NCI-H345 treated with DMSO at 0.1 percent for 48 hours (cell line): ENCODE measurements around the gene KRTAP5-1.
"Not testable (repeated sequence)": the region's sequence is repeated elsewhere in the genome, so short reads cannot be mapped to it uniquely, and the experiment has no call there.

Experiments
- DNase-seq: peaks from one replicate; lab custom pipeline; 2025; ENCODE audit not compliant: unreplicated experiment; lab: John Stamatoyannopoulos, UW

Gene KRTAP5-1

DNA sequence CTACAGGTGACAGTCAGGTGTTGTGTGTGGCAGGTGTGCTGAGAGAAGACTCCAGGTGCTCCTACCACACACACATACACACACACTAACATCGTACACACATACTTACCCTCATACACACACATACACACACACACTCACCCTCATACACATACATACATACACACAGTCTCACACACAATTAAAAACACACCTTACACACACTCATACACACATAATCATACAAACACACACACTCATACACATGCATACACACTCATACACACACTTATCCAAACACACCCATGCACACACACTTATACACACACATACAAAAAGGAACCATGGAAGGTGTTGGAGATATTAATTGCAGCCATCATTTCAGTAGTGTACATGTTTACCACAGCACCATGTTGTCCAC lies 18.5 kb upstream of the KRTAP5-1 start:
- DNase-seq: no peak

DNA sequence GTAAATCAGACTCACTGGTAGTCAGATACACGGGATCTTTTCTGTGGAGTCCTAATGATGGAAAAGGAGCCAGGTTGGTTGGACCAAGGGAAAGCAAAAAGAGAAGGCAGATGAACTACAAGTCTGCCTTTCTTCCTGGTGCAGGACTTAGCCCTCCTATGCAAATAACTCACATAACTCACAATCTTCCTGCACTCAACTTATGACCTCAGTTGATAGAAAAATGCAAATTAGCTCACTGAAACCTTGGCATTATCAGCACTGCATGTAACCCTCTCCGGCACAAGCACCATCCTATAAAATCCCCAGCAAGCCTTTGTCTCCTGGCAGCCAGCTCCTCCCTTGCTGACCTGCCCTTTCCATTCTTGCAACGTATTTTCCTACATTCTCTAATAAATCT lies 16.6 kb upstream of the KRTAP5-1 start:
- not testable (repeated sequence) for DNase-seq

DNA sequence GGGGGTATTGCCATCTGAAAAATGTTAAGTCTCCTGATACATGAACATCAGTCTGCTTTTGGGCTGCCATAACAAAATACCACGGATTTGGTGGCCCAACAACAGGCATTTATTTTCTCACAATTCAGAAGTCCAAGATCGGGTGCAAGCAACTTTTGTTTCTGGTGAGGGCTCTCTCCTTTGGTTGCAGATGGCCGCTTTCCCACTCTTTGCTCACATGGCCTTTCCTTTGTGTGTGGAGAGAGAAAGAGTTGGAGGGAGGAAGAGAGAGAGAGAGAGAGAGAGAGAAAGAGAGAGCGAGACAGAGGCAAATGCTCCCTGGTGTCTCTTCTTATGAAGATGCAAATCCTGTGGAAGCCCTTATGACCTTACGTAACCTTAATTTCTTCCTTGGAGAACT lies 15.5 kb upstream of the KRTAP5-1 start:
- no peak for DNase-seq

DNA sequence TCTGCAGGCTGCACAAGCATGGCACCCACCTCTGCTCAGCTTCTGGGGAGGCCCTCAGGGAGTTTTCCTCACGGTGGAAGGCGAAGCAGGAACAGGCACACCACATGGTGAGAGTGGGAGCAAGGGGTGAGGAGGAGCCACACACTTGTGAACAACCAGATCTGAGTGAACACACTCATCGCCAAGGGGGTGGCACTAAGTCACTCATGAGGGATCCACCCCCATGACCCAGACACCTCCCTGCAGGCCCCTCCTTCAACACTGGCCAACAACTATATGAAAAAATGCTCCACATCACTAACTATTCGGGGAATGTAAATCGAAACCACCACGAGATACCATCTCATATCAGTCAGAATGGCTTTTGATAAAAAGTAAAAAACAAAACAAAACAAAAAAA lies 13.7 kb upstream of the KRTAP5-1 start:
- no peak for DNase-seq

DNA sequence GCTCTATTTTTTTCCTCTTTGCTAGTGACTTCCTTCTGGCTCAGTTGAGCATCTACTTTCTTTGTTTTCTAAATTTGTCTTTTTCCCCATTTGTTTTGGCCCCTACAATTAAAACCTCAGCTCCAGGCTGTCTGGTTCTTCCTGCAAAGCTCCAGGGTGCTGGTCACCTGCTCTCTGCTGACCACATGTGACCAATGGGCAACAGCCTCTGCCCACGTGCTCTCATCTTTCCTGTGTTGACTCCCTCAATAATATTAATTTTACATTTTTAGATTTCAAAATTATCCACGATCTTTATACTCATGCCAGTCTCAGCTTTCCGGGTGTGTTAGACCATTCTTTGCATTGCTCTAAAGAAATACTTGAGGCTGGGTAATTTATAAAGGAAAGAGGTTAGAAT lies 13.3 kb upstream of the KRTAP5-1 start:
- DNase-seq: not testable (repeated sequence)

DNA sequence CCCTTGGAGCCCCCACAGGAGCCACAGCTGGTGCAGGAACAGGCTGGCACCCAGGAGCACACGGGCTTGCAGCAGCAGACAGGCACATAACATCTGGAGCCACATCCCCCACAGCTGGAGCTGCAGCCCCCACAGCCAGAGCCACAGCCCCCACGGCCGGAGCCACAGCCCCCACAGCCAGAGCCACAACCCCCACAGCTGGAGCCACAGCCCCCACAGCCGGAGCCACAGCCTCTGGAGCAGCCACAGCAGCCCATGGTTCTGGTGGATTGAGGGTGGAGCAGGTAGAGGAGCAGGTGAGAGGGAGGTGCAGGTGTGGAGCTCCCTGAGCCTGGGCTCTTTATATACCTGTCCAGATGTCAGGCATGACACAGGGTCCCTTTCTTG lies 12.9 kb upstream of the KRTAP5-1 start, which contains the start of gene KRTAP5-2:
TSS of gene KRTAP5-2 (minus strand) at position 301 of the 387 bp plus-strand sequence. CDS start at position 257, 44 bp downstream.
- no peak for DNase-seq

DNA sequence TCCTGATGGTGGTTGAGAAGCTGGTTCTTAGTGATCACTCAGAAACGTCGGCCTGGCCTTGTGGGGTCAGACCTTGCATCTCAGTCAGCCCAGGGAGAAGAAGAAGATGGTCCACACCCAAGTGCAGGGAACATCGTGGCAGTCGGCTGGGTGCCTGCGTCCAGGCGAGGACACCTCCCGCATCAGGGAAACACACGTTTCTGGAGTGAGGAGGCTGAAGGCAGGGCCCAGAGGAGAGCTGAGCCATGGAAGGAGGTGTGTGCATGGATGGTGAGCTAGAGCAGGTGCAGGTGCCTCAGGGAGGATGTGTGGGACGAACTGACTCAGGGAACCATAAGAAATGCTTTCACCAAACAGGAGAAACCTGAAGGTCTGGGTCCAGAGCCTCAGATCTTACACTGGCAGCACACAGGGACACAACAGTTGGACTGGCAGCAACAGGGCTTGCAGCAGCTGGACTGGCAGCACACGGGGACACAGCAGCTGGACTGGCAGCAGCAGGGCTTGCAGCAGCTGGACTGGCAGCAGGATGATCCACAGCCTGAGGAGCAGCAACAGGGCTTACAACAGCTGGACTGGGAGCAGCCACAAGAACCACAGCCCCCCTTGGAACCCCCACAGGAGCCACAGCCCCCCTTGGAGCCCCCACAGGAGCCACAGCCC lies 12.4 kb upstream of the KRTAP5-1 start:
- no peak for DNase-seq

DNA sequence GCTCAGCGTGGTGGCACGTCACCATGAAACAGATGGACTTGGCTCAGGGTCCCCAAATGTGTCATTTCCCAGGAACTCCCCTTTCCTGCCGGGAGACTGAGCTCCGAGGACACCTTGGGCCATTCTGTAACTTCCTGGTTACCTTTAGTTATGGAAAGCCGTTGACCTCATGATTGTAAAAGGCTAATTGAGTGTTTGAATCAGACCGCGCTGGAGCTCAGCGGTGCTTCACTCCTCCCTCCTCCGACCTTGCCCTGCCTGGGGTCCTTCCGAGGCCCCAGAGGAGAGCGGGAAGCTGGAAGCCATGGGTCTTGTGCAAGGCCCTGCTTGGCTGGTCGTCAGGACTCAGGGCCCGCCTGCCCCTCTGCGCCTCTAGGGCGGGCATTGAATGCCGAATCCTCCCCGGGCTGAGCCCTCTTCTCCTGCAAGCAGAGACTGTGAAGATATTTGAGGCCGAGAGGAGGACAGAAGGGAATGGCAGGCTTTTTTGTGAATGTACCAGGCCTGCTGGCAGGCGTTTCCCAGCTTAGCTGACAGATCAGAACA lies 11.6 kb upstream of the KRTAP5-1 start:
- DNase-seq: not testable (repeated sequence)

DNA sequence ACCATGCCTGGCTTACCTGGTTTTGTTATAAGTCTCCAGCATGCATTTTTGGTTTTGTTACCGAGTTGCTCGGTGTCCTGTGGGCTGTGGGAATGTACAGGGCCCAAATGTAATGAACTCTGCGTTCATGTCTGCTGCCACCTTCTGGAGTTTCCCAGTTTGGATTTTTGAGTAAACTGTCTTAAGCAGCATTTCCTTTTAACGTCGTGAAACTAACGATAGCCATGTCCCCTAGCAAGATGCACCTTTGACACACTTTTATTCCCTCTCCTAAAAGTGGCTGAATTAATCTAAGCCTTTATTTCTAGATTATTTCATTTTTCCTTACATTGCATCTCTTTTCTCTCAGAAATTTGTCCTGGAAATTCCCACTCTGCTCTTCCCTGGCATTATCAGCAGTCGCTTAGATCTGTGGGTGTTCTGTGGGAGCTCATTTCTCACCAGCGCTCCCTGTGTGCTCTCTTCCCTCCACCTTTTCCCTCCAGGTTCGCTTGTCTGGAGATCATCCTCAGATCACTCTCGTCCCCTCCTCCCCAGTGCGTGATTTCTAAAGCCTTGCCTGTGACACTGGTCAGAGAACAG lies 11.0 kb upstream of the KRTAP5-1 start:
- DNase-seq: not testable (repeated sequence)

DNA sequence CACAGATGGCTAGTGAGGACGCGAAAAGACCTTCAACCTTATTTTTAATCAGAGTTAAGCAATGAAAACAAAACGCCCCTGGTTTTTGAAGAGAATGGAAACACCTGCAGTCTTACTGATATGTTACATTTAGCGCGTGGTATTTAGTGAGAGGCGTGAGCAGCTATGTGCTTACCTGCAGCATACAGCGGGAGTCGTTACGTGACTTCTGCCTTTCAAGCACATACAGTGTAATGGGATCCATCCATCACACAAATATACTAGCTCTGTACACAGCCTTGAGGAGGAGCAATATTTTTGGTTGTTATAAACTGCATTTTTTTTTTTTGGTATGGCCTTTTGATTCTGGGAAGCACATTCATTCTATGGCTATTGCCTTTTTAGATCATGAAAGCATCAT lies 7.5 kb upstream of the KRTAP5-1 start:
- DNase-seq: no peak

DNA sequence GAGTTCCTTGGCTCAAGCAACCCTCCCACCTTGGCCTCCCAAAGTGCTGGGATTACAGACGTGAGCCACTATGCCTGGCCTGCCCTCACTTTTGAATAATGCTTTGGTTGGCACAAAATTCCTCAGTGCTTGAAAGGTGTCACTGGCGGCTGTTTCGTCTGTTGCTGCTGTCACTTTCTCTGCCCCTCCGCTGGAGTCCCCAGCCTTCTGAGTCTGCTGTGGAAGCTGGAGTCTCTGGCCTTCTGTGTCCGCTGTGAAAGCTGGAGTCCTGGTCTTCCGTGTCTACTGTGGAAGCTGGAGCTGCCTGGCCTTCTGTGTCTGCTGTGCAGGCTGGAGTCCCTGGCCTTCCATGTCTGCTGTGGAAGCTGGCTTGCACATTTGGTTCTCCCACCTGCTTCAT lies 4.9 kb upstream of the KRTAP5-1 start:
- DNase-seq: no peak

DNA sequence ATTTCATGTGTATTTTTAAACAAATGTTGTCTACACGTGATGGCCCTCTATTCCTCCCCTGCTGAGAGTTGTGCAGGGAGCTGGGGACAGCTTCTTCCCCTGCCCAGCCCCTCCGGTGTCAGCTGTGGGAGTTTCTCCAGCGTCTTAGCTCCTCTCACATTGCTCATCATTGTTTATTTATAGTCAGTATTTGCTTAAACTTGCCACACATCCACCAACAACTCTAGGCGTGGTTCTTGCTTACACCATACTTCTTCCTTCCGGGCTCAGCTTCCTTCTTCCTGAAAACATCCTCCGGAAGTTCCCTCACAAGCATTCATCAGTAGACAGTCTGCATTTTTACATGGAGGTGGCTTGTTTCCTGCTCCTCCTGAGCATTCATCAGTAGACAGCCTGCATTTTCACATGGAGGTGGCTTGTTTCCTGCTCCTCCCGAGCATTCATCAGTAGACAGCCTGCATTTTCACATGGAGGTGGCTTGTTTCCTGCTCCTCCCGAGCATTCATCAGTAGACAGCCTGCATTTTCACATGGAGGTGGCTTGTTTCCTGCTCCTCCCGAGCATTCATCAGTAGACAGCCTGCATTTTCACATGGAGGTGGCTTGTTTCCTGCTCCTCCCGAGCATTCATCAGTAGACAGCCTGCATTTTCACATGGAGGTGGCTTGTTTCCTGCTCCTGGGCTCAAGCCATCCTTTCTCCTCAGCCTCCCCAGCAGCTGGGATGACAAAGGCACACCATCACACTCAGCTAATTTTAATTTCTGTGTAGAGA lies 4.3 kb upstream of the KRTAP5-1 start:
- DNase-seq: not testable (repeated sequence)

DNA sequence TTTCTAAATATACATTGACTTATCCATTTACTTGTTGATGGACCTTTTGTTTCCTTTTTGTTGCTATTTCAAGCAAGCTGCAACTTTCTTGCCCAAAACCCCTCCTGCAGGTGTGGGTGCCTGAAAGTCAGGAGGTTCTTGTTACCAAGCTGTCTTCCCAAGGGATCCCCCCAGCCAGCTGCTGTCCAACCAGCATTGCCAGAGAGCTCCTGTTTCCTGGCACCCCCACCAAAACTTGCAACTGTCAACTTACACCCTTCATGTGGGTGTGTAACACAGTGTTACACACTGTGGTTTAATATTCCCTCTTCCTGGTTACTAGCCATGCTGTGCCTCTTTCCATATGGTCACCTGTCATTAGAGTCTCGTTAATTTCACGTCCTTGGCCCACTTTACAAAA lies 1.6 kb upstream of the KRTAP5-1 start:
- DNase-seq: no peak

DNA sequence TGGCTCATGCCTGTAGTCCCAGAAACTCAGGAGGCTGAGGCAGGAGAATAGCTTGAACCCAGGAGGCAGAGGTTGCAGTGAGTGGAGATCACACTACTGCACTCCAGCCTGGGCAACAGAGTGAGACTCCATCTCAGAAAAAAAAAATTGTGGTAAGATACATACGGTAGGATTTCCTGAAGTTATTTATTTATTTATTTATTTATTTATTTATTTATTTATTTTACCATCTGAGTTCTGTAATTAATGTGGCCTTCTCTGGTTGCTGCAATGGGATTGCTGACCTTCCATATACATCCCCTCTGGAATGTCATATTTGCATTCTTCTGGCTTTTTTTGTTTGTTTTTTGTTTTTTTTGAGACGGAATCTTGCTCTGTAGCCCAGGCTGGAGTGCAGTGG lies 2.2 kb downstream of the KRTAP5-1 start:
- DNase-seq: not testable (repeated sequence)

DNA sequence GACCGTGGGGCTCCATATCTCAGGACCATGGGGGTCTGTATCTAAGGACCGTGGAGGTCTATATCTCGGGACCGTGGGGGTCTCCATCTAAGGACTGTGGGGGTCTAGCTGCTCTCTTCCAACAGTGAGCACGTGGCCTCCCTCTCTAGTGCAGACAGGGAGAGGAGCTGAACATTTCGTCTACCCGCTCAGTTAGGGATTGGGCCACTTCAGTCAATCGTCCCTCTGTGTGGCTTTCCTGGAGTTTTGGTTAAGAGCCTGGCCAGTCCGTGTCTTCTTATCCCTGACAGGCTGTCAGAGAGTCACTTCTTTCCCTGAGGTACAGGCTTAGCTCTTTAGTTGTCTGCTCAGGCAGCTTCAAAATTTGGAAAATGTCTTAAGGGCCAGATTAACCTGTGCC lies 3.1 kb downstream of the KRTAP5-1 start:
- DNase-seq: no peak

DNA sequence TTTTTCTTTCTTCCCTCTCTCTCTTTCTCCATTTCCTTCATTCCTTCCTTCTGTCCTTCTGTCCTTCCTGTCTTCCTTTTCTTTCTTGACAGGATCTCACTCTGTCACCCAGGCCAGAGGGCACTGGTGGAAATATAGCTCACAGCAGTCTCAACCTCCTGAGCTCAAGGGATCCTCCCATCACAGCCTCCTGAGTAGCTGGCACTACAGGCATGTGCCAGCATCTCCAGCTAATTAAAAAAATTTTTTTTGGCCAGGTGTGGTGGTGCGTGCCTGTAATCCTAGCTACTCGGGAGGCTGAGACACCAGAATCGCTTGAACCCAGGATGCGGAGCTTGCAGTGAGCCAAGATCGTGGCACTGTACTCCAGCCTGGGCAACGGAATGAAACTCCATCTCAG lies 8.3 kb downstream of the KRTAP5-1 start:
- no peak for DNase-seq

DNA sequence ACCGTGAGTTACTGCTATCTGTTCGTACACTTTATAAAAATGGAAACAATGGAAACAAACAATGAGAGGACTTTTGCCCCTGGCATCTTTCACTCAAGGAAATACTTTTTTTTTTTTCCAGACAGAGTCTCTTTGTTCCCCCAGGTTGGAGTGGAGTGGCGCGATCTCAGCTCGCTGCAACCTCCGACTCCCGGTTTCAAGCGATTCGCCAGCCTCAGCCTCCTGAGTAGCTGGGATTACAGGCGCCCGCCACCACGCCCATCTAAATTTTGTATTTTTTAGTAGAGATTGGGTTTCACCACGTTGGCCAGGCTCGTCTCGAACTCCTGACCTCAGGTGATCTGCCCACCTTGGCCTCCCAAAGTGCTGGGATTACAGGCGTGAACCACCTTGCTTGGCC lies 9.3 kb downstream of the KRTAP5-1 start:
- DNase-seq: not testable (repeated sequence)

DNA sequence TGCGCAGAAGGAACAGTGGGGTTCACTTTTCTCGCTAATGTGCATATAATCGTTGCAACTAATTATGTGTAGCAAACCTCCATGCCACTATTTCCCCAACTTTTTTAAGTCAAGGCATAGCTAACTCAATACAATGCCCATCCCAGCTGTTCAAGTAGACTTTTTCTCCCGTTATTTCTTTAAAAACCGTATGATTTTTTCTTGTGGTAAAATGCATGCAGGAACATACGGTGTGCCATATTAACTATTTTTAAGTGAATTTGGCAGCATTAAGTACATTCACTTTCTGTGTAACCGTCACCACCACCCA lies 10.2 kb downstream of the KRTAP5-1 start:
- no peak for DNase-seq

DNA sequence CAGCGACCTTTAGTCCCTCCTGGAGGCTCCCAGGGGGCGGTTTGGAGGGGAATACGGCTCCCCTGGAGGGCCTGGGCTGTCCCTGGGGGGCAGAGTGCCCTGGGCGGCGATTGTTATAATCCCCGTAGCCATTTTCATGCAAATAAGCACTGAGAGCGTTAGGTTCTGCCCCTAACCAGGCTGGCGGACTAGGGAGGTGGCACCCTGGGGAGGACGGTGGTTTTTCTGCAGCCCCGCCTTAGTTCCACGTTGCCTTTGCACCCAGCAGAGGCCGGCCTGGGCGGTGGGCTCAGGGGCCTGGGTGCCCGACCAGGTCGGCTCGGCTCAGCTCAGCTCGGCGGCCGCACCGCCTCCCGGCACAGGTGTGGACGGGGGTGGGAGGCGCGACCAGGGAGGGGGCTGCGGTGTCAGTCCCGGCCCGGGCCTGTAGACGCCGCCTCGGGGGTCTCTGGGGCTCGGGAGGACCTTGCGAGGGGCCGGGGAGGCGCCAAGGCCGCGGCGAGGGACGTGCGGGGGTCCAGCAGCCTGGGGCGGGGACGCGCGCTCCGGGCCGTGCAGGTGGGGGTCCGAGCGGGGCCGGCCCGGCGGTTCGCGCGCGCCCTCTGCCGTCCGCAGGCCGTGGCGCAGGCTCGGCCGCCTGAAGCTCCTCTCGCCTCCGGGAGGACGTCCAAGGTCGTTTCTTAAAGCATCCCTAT lies 10.7 kb downstream of the KRTAP5-1 start:
- peak; percentile 85 for DNase-seq

DNA sequence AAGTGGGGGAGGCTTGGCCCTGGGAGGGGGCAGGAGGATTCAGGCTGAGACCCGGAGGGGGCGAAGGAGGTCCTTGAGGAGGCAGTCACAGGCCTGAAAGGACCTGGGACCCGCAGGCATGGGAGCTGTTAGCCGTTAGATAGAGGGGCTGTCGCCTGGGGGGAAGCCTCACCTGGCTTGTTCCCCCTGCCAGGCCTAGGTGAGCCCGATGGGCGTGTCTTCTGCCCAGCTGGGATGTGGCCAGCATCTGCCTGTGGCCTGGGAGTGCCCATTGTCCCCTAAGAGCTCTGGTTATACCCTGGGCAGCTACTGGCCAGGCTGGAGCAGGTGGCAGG lies 11.2 kb downstream of the KRTAP5-1 start:
- no peak for DNase-seq

DNA sequence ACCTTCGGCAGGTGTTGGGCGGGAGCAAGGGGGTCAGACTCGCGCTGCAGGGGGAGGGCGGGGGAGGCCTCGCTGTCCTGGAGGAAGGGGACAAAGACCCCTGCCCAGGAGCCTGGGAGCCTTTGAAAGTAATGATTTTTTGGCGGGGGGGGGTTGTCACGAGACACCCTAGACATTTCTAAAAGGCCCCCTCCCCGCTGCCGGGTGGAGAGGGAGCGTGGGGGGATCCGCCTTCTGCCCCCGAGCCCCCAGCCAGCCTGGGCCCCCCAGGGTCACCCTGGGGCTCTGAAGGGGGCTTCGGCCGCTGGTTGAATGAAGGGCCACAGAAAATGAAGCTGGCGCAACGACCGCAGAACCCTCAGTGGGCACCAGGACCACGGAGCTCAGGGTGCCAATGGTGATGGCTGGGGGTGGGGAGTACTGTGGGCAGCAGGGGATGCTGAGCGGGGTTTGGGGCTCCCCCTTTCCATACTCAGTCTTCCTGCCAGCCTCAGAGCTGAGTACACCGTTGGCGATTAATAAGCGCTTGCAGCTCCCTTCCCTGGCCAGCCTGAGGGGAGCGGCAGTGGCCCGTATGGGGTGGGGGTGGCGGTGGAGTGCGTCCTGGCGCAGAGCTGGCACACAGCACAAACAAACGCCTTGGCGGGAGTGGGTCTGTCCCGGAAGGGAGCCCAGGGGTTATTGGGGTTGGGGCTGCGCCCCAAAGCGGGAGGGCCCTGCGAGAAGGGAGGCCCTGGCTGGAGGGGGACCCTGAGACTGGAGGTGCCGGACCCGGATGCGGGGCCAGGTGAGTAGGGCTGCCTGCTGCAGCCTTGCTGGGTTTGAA lies 11.8 kb downstream of the KRTAP5-1 start:
- DNase-seq: peak; percentile 63
